Measurements from ENCODE around the gene OR10Z1. TPM values are rescaled to one million over a fixed set of nuclear protein-coding genes. Genes with fewer than 3 reads are reported as not detected.

Gene OR10Z1, protein sequence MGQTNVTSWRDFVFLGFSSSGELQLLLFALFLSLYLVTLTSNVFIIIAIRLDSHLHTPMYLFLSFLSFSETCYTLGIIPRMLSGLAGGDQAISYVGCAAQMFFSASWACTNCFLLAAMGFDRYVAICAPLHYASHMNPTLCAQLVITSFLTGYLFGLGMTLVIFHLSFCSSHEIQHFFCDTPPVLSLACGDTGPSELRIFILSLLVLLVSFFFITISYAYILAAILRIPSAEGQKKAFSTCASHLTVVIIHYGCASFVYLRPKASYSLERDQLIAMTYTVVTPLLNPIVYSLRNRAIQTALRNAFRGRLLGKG
- not detected in 2 replicates for total RNA-seq

DNA sequence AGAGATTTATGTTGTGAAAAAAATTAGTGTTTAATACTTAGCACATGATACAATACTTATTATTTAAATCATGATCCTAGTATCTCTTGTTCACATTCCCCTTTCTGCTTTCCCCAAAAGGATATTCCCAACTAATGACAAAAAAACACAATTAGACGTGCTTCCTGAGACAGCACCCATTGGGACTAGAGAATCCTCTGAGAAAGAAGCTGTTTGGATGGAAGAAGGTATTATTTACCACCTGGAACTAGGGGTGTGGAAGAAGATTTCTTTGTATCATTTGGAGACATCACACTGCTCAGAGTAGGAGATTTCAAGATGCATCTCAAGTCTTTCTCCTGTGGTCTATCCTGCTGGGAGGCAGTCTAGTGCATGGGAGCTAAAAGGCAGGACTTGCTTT lies at the start of gene OR10Z1:
TSS of gene OR10Z1 (plus strand) at position 301 of the 400 bp plus-strand sequence. CDS start 1,171 bp downstream, outside the sequence.

DNA sequence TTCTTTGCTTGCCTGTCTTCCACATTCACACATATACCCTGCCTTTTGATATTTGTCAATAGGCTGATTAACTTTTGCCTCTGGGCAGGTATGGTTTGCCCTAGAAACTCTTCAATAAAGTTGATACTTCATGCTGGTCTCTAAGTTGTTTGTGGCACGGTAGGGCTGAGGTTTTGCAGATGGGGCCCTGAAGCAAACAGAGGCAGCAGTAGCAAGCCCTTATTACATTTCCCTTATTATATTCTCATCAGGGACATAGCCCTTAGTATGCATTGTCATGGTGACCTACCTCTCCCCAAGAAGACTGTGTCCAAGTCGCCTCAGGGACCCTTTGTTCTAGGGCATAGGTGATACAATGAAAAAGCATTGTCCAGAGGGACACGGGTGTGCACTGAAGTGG lies 34.6 kb upstream of the OR10Z1 start, which contains the start of gene OR6P1:
TSS of gene OR6P1 (minus strand) at position 101 of the 400 bp plus-strand sequence. CDS start 6,976 bp downstream, outside the sequence.

GRCh38 chr1:158579733-158580132 lies 25.3 kb upstream of the OR10Z1 start, which contains the start of gene OR10X1:
Gene OR10X1 (minus strand): TSS chr1:158579899. CDS start chr1:158579899, 0 bp downstream.

Other genes starting within 250 kb of the OR10Z1 start
- not detected in 2 replicates for gene OR10T2, start 205.8 kb upstream of the OR10Z1 start, total RNA-seq
- gene OR10K2, start 179.0 kb upstream of the OR10Z1 start, total RNA-seq, result not detected in 2 replicates
- not detected in 2 replicates for gene OR10K1, start 143.4 kb upstream of the OR10Z1 start, total RNA-seq
- not detected in 2 replicates for gene OR10R2, start 133.0 kb upstream of the OR10Z1 start, total RNA-seq
- not detected in 2 replicates for gene OR6Y1, start 50.9 kb upstream of the OR10Z1 start, total RNA-seq
- gene OR6P1, start 34.7 kb upstream of the OR10Z1 start, total RNA-seq, result not detected in 2 replicates
- gene OR10X1, start 25.4 kb upstream of the OR10Z1 start, total RNA-seq, result not detected in 2 replicates
- gene SPTA1, start 81.4 kb downstream of the OR10Z1 start, total RNA-seq, result 0.27 and 0.43 TPM in 2 replicates
- gene OR6K2, start 95.4 kb downstream of the OR10Z1 start, total RNA-seq, result not detected in 2 replicates
- gene OR6K3, start 115.5 kb downstream of the OR10Z1 start, total RNA-seq, result not detected in 2 replicates
- not detected in 2 replicates for gene OR6K6, start 149.5 kb downstream of the OR10Z1 start, total RNA-seq
- gene OR6N1, start 166.9 kb downstream of the OR10Z1 start, total RNA-seq, result not detected in 2 replicates
- gene OR6N2, start 175.9 kb downstream of the OR10Z1 start, total RNA-seq, result not detected in 2 replicates
- not detected in 2 replicates for gene MNDA, start 226.1 kb downstream of the OR10Z1 start, total RNA-seq

All from thoracic aorta endothelial cell (primary cell).